ENCODE measurements around the gene TACR1. TPM values are rescaled to one million over a fixed set of nuclear protein-coding genes. Genes with fewer than 3 reads are reported as not detected.
"Not testable (repeated sequence)": the region's sequence is repeated elsewhere in the genome, so short reads cannot be mapped to it uniquely, and the experiment has no call there.

The TACR1 gene, protein sequence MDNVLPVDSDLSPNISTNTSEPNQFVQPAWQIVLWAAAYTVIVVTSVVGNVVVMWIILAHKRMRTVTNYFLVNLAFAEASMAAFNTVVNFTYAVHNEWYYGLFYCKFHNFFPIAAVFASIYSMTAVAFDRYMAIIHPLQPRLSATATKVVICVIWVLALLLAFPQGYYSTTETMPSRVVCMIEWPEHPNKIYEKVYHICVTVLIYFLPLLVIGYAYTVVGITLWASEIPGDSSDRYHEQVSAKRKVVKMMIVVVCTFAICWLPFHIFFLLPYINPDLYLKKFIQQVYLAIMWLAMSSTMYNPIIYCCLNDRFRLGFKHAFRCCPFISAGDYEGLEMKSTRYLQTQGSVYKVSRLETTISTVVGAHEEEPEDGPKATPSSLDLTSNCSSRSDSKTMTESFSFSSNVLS
- not detected for total RNA-seq

GRCh38 chr2:75199428-75200011 is at the start of gene TACR1:
TSS of gene TACR1 (minus strand) at chr2:75199520. CDS start at chr2:75198934, 586 bp downstream.
- ATAC-seq (ENCODE audit: low read depth) (peak; percentile 76), DNase-seq (peak; percentile 66)
- Mint-ChIP-seq H3K4me1 (peaks cover 2% of the 10 kb centered on the region), H3K27me3 (peaks cover 68% of the 10 kb centered on the region), H3K9me3 (no peaks in the 10 kb centered on the region), H3K4me3 (peak within 1 kb of the TSS; percentile 76), H3K36me3 (no peaks in the 10 kb centered on the region), H3K27ac (no peak within 1 kb of the TSS)
- POLR2A ChIA-PET = no interaction called here

GRCh38 chr2:75248581-75248980 is 49.3 kb upstream of the TACR1 start:
- H3K27me3 Mint-ChIP-seq; H3K27ac Mint-ChIP-seq; H3K9me3 Mint-ChIP-seq; DNase-seq; ATAC-seq (ENCODE audit: low read depth); H3K4me1 Mint-ChIP-seq; H3K4me3 Mint-ChIP-seq; H3K36me3 Mint-ChIP-seq; POLR2A ChIA-PET: not testable (repeated sequence)

DNA sequence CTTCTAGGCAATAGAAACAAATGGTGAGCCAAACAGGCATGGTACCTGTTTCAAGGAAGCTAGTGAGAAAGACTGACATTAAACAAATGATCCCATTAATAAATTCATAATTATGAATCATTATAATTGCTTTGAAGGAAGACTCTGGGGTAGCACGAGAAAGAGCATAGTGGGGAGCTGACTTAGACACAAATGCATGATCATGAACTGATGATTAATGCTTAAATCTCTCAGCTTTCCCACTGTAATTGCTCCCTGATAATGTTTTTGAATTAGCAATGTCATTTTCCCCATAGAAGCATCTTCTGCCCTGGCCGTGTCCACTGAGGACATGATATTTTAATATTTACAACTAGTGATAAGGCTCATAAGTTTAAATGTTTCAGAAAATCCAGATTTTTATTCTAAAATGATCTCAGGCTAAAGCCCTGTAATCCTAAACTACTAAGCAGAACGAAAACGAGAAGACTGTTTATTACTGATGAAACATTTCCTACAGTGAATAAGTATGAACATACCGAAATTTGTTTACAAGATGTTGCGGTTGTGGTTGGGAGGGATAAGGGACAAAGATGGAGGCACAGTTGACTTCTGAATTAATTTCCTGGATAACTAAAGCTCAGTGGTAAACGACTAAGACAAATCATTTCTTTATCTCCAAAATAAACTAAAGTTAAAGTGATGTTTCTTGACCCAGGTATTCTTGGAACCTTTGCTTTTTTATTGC is 47.3 kb upstream of the TACR1 start:
- no peak for ATAC-seq (ENCODE audit: low read depth)
- no peaks in the 10 kb centered on the region for H3K27me3 Mint-ChIP-seq

DNA sequence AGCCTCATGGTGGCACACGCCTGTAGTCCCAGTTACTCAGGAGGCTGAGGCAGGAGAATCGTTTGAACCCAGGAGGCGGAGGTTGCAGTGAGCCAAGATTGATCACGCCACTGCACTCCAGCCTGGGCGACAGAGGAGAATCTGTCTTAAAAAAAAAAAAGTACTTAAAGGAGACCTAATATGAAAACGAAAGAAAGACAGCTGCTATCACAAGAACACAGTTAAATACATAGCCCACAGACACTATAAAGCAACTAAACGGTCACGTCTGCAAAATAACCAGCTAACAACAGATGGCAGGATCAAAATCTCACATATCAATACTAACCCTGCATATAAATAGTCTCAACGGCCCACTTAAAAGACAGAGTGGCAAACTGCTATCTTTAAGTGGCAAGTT is 43.9 kb upstream of the TACR1 start:
- DNase-seq (no peak), ATAC-seq (ENCODE audit: low read depth) (no peak)
- H3K4me1 Mint-ChIP-seq = no peaks in the 10 kb centered on the region
- no peak overlapping the region for H3K4me3 Mint-ChIP-seq
- peaks cover 3% of the 10 kb centered on the region for H3K9me3 Mint-ChIP-seq
- POLR2A ChIA-PET = no interaction called here
- no peaks in the 10 kb centered on the region for H3K27me3 Mint-ChIP-seq
- no peak overlapping the region for H3K27ac Mint-ChIP-seq
- H3K36me3 Mint-ChIP-seq = no peaks in the 10 kb centered on the region

More for the DNA sequence above, 47.3 kb upstream of the TACR1 start:
- Mint-ChIP-seq H3K27ac (no peak overlapping the region), H3K36me3 (no peaks in the 10 kb centered on the region), H3K4me1 (no peaks in the 10 kb centered on the region), H3K4me3 (no peak overlapping the region), H3K9me3 (peaks cover 7% of the 10 kb centered on the region)
- POLR2A ChIA-PET = no interaction called here
- no peak for DNase-seq

DNA sequence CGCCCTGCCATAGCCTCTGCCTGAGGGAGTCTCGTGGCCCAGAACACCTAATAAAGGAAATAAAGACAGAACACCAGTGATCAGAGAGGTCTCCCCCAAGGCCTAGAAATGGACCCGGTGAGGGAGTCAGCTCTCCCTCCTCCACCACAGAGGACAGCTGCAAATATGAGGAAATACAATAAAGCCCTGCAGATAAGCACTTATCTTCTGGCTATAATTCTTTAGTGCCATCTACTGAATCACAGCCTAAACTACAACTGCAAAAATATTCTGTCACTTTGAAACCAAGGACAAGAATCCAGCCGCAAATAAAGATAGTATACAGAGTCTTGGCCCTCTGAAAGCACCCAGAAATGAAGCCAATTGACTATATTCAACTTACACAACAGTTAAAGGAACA is 42.4 kb upstream of the TACR1 start:
- Mint-ChIP-seq H3K27me3 (no peaks in the 10 kb centered on the region), H3K4me3 (no peak overlapping the region), H3K27ac (no peak overlapping the region), H3K36me3 (no peaks in the 10 kb centered on the region), H3K9me3 (peaks cover 1% of the 10 kb centered on the region), H3K4me1 (no peaks in the 10 kb centered on the region)
- DNase-seq (no peak), ATAC-seq (ENCODE audit: low read depth) (no peak)
- POLR2A ChIA-PET = no interaction called here

DNA sequence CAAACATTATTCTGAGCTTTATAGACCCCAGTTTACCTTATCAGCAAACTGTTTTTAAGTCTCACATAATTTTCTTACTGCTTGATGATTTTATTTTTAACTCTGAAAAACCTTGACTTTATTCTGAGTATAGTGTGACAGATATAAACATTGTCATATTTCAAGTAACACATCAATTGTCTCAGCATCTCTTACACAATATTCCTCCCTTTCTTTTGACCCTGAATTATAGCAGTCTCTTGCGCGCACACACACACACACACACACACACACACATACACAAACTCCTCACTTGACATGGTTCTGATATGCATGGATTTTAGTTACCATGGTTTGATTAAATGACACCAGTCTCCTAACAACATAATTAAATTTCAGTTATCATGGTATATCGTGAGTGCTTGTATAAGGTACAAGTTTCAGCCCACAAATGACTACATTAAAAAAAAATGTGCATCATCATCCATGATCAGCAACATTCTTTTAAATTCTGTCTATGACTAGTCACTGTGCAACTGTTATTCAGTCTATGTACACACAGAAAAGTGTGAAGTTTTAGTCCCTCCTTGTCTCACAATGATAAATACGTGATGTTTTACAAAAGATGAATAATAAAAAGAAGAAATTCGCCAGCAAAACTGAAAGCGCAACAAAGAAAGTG is 39.5 kb upstream of the TACR1 start:
- POLR2A ChIA-PET = no interaction called here
- ATAC-seq (ENCODE audit: low read depth) (no peak), DNase-seq (no peak)
- Mint-ChIP-seq H3K4me1 (no peaks in the 10 kb centered on the region), H3K27me3 (no peaks in the 10 kb centered on the region), H3K9me3 (peaks cover 4% of the 10 kb centered on the region), H3K36me3 (no peaks in the 10 kb centered on the region), H3K4me3 (no peak overlapping the region), H3K27ac (no peak overlapping the region)

DNA sequence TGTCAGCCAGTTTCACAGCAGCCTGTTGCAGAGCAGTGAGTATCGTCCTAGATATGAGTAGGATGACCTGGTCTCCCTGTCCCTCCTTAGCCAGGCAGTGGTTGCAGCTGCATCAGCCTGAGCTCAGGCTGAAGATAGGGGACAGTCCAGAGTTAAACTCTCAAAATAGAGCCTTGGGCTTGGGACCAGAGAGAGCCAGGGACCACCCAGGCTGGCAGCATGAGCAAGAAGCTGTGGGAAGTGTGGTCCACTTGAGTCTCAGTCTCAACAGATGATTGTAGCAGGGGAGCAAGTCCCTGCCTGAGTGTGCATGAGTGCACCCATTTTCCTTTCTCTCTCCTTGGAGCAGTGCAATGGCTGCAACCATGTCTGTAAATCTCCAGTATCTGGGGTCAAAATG is 38.0 kb upstream of the TACR1 start:
- ATAC-seq (ENCODE audit: low read depth) (no peak), DNase-seq (no peak)
- Mint-ChIP-seq H3K9me3 (peaks cover 4% of the 10 kb centered on the region), H3K27me3 (no peaks in the 10 kb centered on the region), H3K4me3 (no peak overlapping the region), H3K4me1 (no peaks in the 10 kb centered on the region), H3K27ac (no peak overlapping the region), H3K36me3 (no peaks in the 10 kb centered on the region)
- POLR2A ChIA-PET = no interaction called here

- Mint-ChIP-seq H3K27ac (no peak overlapping the region), H3K36me3 (no peaks in the 10 kb centered on the region), H3K4me3 (no peak overlapping the region), H3K27me3 (no peaks in the 10 kb centered on the region), H3K4me1 (no peaks in the 10 kb centered on the region), H3K9me3 (peaks cover 4% of the 10 kb centered on the region)
- POLR2A ChIA-PET = no interaction called here
- no peak for ATAC-seq (ENCODE audit: low read depth)
- no peak for DNase-seq
Measured at GRCh38 chr2:75233965-75234364, 34.6 kb upstream of the TACR1 start.

DNA sequence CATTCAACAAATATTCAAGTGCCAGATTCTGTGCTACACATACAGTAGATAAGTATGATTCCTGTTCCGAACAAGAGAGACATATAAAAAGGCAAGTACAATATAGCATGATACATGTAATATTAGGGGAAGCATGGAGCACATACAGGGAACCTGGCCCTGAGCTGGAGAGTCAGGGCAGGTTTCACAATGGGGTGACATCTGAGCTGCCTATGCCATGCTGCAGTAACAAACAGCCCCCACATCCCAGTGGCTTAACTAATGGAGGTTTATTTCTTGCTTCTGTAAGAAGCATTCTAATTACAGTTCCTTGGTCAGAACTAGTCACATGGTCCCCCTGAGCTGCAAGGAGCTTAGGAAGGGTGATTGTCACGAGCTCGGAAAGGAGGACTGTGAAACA is 27.3 kb upstream of the TACR1 start:
- ATAC-seq (ENCODE audit: low read depth) (no peak), DNase-seq (no peak)
- peaks cover 3% of the 10 kb centered on the region for H3K9me3 Mint-ChIP-seq
- POLR2A ChIA-PET = no interaction called here
- no peaks in the 10 kb centered on the region for H3K27me3 Mint-ChIP-seq
- no peak overlapping the region for H3K4me3 Mint-ChIP-seq
- H3K4me1 Mint-ChIP-seq = no peaks in the 10 kb centered on the region
- no peaks in the 10 kb centered on the region for H3K36me3 Mint-ChIP-seq
- H3K27ac Mint-ChIP-seq = no peak overlapping the region

DNA sequence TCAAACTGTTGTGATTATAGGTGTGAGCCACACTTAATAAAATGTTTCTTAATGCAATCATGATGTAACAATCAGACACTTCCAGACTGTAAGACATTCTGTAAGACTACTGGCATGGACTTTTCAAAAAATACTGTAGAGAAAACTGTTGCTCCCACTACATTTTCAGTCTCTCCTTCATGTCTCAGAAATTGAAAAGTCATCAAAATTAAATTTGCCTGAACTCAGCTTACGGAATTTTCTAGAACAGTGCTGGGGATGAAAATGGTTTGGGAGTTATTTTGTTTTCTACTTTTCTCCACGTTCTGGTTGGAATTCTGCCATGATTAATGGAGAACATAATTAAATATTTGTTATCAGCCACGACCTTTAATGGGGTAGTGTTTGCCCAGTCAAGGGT is 26.8 kb upstream of the TACR1 start:
- H3K27me3 Mint-ChIP-seq = no peaks in the 10 kb centered on the region
- no peak overlapping the region for H3K27ac Mint-ChIP-seq
- peaks cover 3% of the 10 kb centered on the region for H3K9me3 Mint-ChIP-seq
- H3K4me1 Mint-ChIP-seq = no peaks in the 10 kb centered on the region
- H3K36me3 Mint-ChIP-seq = no peaks in the 10 kb centered on the region
- ATAC-seq (ENCODE audit: low read depth) (no peak), DNase-seq (no peak)
- H3K4me3 Mint-ChIP-seq = no peak overlapping the region
- POLR2A ChIA-PET = no interaction called here

GRCh38 chr2:75224636-75225094 is 25.3 kb upstream of the TACR1 start:
- DNase-seq (no peak), ATAC-seq (ENCODE audit: low read depth) (no peak)
- H3K4me1 Mint-ChIP-seq = no peaks in the 10 kb centered on the region
- POLR2A ChIA-PET = no interaction called here
- H3K27me3 Mint-ChIP-seq = no peaks in the 10 kb centered on the region
- no peak overlapping the region for H3K27ac Mint-ChIP-seq
- no peak overlapping the region for H3K4me3 Mint-ChIP-seq
- peaks cover 3% of the 10 kb centered on the region for H3K9me3 Mint-ChIP-seq
- H3K36me3 Mint-ChIP-seq = no peaks in the 10 kb centered on the region

DNA sequence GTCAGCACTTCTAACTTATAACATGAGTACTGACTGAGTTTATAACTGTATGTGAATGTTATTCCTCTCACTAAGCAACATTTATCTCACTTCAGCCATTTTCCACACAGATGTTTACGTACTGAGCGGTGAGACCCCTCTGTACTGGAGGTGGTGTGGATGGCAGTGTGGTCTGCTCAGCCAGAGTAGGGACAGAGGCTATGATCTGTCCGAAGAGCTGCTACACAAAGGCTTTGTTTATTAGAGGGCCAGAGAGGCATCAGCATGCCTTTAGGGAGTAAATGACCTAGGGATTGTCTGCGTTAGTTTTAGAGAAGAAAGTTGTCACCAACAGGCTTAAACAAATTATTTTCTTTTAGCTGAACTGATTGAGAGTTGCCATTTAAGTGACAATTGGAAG is 23.2 kb upstream of the TACR1 start:
- DNase-seq (no peak), ATAC-seq (ENCODE audit: low read depth) (no peak)
- POLR2A ChIA-PET = no interaction called here
- H3K27me3 Mint-ChIP-seq = no peaks in the 10 kb centered on the region
- no peak overlapping the region for H3K27ac Mint-ChIP-seq
- no peak overlapping the region for H3K4me3 Mint-ChIP-seq
- peaks cover 3% of the 10 kb centered on the region for H3K9me3 Mint-ChIP-seq
- H3K36me3 Mint-ChIP-seq = no peaks in the 10 kb centered on the region
- H3K4me1 Mint-ChIP-seq = no peaks in the 10 kb centered on the region

GRCh38 chr2:75221862-75222261 is 22.5 kb upstream of the TACR1 start:
- DNase-seq = no peak
- no peak overlapping the region for H3K27ac Mint-ChIP-seq

More at GRCh38 chr2:75221862-75222261, 22.5 kb upstream of the TACR1 start:
- ATAC-seq (ENCODE audit: low read depth) = no peak
- Mint-ChIP-seq H3K4me3 (no peak overlapping the region), H3K27me3 (no peaks in the 10 kb centered on the region), H3K9me3 (no peaks in the 10 kb centered on the region), H3K4me1 (no peaks in the 10 kb centered on the region), H3K36me3 (no peaks in the 10 kb centered on the region)
- POLR2A ChIA-PET = no interaction called here
